IMR-90 (cell line): ENCODE results near the gene RBM11. TPM values are rescaled to one million over a fixed set of nuclear protein-coding genes. Genes with fewer than 3 reads are reported as not detected.

Source experiments
- ATAC-seq: fragments of 200-7000 bp; cut with Tn5 transposase; 2 replicates; pipeline ENCODE4 v1.9.1; 2020; ENCODE audit warnings: low read depth, mild to moderate bottlenecking, moderate library complexity
- BruUV-seq: library from RNA; stranded (reverse); fragments of 400-500 nt; replicated peaks from 2 replicates; lab custom pipeline; 2021; lab: Mats Ljungman, UMichigan
- CTCF ChIA-PET: fragments of 300-600 bp; formaldehyde crosslinking; extraction: SDS; loops from one replicate; lab custom pipeline; 2021; ENCODE audit warnings: antibody characterized with exemption; lab: Yijun Ruan, JAX
- POLR2A ChIA-PET: fragments of 300-600 bp; sonication (Branson Sonifier 250); formaldehyde crosslinking; loops from one replicate; lab custom pipeline; 2022; ENCODE audit warnings: antibody characterized with exemption; ENCODE audit not compliant: unreplicated experiment; lab: Charles Lee
- DNase-seq: peaks from one replicate; pipeline ENCODE4 v3.0.0; 2013
- H2AFZ ChIP-seq: replicated peaks from 2 replicates; pipeline ENCODE3; 2013; ENCODE audit warnings: low read length, mild to moderate bottlenecking; ENCODE audit not compliant: poor library complexity
- H2AK5ac ChIP-seq: 2 replicates; pipeline ENCODE4 v1.6.1; 2013; ENCODE audit warnings: low read depth, low read length, inconsistent platforms
- H2AK9ac ChIP-seq: replicated peaks from 2 replicates; pipeline ENCODE3; 2013; ENCODE audit warnings: mild to moderate bottlenecking, low read depth, low read length, moderate library complexity; ENCODE audit not compliant: poor library complexity
- H2BK120ac ChIP-seq: 2 replicates; pipeline ENCODE4 v1.6.1; 2013; ENCODE audit warnings: low read depth, low read length, inconsistent platforms
- H2BK15ac ChIP-seq: 3 replicates; pipeline ENCODE4 v1.6.1; 2013; ENCODE audit warnings: low read depth, low read length, inconsistent platforms
- H2BK20ac ChIP-seq: 2 replicates; pipeline ENCODE4 v1.6.1; 2013; ENCODE audit warnings: low read depth, mild to moderate bottlenecking, inconsistent platforms, low read length, moderate library complexity
- H2BK5ac ChIP-seq: 2 replicates; pipeline ENCODE4 v1.6.1; 2013; ENCODE audit warnings: mild to moderate bottlenecking, low read depth, low read length, inconsistent platforms; ENCODE audit not compliant: poor library complexity, severe bottlenecking
- H3K14ac ChIP-seq: replicated peaks from 2 replicates; pipeline ENCODE4 v1.6.1; 2013; ENCODE audit warnings: low read depth, low read length, inconsistent platforms
- H3K18ac ChIP-seq: 2 replicates; pipeline ENCODE4 v1.6.1; 2013; ENCODE audit warnings: low read depth, low read length, control low read depth
- H3K23ac ChIP-seq: 2 replicates; pipeline ENCODE4 v1.6.1; 2013; ENCODE audit warnings: low read depth, low read length, inconsistent platforms
- H3K27ac ChIP-seq: 2 replicates; pipeline ENCODE4 v1.5.1; 2013; ENCODE audit warnings: mild to moderate bottlenecking, control low read depth, low read length; ENCODE audit not compliant: insufficient read depth
- H3K27me3 ChIP-seq: 2 replicates; pipeline ENCODE4 v1.6.1; 2013; ENCODE audit warnings: low read length; ENCODE audit not compliant: control insufficient read depth, insufficient read depth
- H3K36me3 ChIP-seq: 2 replicates; pipeline ENCODE4 v1.6.1; 2013; ENCODE audit warnings: low read length, mixed read lengths; ENCODE audit not compliant: control insufficient read depth, insufficient read depth
- H3K4ac ChIP-seq: 2 replicates; pipeline ENCODE4 v1.6.1; 2013; ENCODE audit warnings: low read depth, low read length, inconsistent platforms
- H3K4me1 ChIP-seq: 2 replicates; pipeline ENCODE4 v1.6.1; 2013; ENCODE audit warnings: low read length, mixed read lengths; ENCODE audit not compliant: control insufficient read depth, insufficient read depth
- H3K4me2 ChIP-seq: 2 replicates; pipeline ENCODE4 v1.6.1; 2013; ENCODE audit warnings: low read depth, mild to moderate bottlenecking, control low read depth, low read length, moderate library complexity
- H3K4me3 ChIP-seq: 2 replicates; pipeline ENCODE4 v1.5.1; 2013; ENCODE audit warnings: low read depth, mild to moderate bottlenecking, control low read depth, low read length, moderate library complexity; ENCODE audit not compliant: insufficient read depth
- H3K56ac ChIP-seq: 2 replicates; pipeline ENCODE4 v1.6.1; 2013; ENCODE audit warnings: low read length, inconsistent platforms; ENCODE audit not compliant: insufficient read depth; ENCODE audit errors: extremely low read depth
- H3K79me1 ChIP-seq, 2 experiments: 2 replicates each; pipeline ENCODE4 v1.6.1; 2013; ENCODE audit warnings: low read length in 2 of 2, inconsistent platforms in 1 of 2, low read depth in 1 of 2
- H3K9ac ChIP-seq: 2 replicates; pipeline ENCODE4 v1.6.1; 2013; ENCODE audit warnings: low read depth, low read length, control low read depth
- H3K9me1 ChIP-seq: 2 replicates; pipeline ENCODE4 v1.6.1; 2013; ENCODE audit warnings: low read length, inconsistent platforms; ENCODE audit not compliant: insufficient read depth
- H3K9me3 ChIP-seq: 2 replicates; pipeline ENCODE4 v1.6.1; 2013; ENCODE audit warnings: low read length; ENCODE audit not compliant: control insufficient read depth, insufficient read depth
- H4K20me1 ChIP-seq: 2 replicates; pipeline ENCODE4 v1.6.1; 2013; ENCODE audit warnings: low read length, inconsistent platforms; ENCODE audit not compliant: insufficient read depth
- H4K5ac ChIP-seq: 2 replicates; pipeline ENCODE4 v1.6.1; 2013; ENCODE audit warnings: mild to moderate bottlenecking, low read depth, low read length, control low read depth
- H4K8ac ChIP-seq, 2 experiments: 2 replicates each; pipeline ENCODE4 v1.6.1; 2013; ENCODE audit warnings: low read depth in 2 of 2, low read length in 2 of 2, control low read depth in 1 of 2, inconsistent platforms in 1 of 2
- H4K91ac ChIP-seq: 2 replicates; pipeline ENCODE4 v1.6.1; 2013; ENCODE audit warnings: low read depth, low read length, inconsistent platforms; ENCODE audit not compliant: insufficient read depth
- BHLHE40 ChIP-seq: fragments of 150-350 bp; IDR thresholded peaks from 2 replicates; pipeline ENCODE4 v1.6.1; 2016; ENCODE audit warnings: mild to moderate bottlenecking, low read depth, low read length
- CEBPB ChIP-seq: IDR thresholded peaks from 2 replicates; pipeline ENCODE4 v1.6.1; 2012; ENCODE audit warnings: low read depth, low read length, improper control_type of control experiment
- CHD1 ChIP-seq: IDR thresholded peaks from 2 replicates; pipeline ENCODE4 v1.6.1; 2012; ENCODE audit warnings: low read depth, low read length, improper control_type of control experiment
- CTCF ChIP-seq: conservative IDR thresholded peaks from 2 replicates; pipeline ENCODE4 v1.5.1; 2012; ENCODE audit warnings: mild to moderate bottlenecking, low read depth, low read length, improper control_type of control experiment
- ELK1 ChIP-seq: fragments of 150-350 bp; IDR thresholded peaks from 2 replicates; pipeline ENCODE4 v1.6.1; 2016; ENCODE audit warnings: low read depth, mild to moderate bottlenecking, low read length, moderate library complexity, borderline replicate concordance
- FOS ChIP-seq: fragments of 150-350 bp; IDR thresholded peaks from 2 replicates; pipeline ENCODE4 v1.6.1; 2016; ENCODE audit warnings: low read depth, low read length
- MAFK ChIP-seq: IDR thresholded peaks from 2 replicates; pipeline ENCODE4 v1.6.1; 2012; ENCODE audit warnings: low read depth, low read length, improper control_type of control experiment
- MAZ ChIP-seq: IDR thresholded peaks from 2 replicates; pipeline ENCODE4 v1.6.1; 2012; ENCODE audit warnings: low read depth, mild to moderate bottlenecking, low read length, improper control_type of control experiment, moderate library complexity, borderline replicate concordance
- MXI1 ChIP-seq: IDR thresholded peaks from 2 replicates; pipeline ENCODE4 v1.6.1; 2012; ENCODE audit warnings: low read depth, mild to moderate bottlenecking, low read length, moderate library complexity, borderline replicate concordance
- POLR2A ChIP-seq: IDR thresholded peaks from 2 replicates; pipeline ENCODE4 v1.6.1; 2012; ENCODE audit warnings: mild to moderate bottlenecking, low read depth, low read length
- RCOR1 ChIP-seq: IDR thresholded peaks from 2 replicates; pipeline ENCODE4 v1.6.1; 2012; ENCODE audit warnings: mild to moderate bottlenecking, low read length, improper control_type of control experiment; ENCODE audit not compliant: insufficient replicate concordance
- RFX5 ChIP-seq: IDR thresholded peaks from 2 replicates; pipeline ENCODE4 v1.8.0; 2012; ENCODE audit warnings: low read depth, mild to moderate bottlenecking, low read length, moderate library complexity
- SMC3 ChIP-seq: fragments of 150-350 bp; IDR thresholded peaks from 2 replicates; pipeline ENCODE4 v1.6.1; 2016; ENCODE audit warnings: low read depth, mild to moderate bottlenecking, antibody characterized with exemption, low read length, moderate library complexity
- USF2 ChIP-seq: fragments of 150-350 bp; IDR thresholded peaks from 2 replicates; pipeline ENCODE4 v1.6.1; 2017; ENCODE audit warnings: mild to moderate bottlenecking, antibody characterized with exemption, low read length, low read depth
- WGBS, 2 experiments: methylation state at CpG; one replicate each; pipeline versions ENCODE4 v1.1.5 to v1.1.7; 2013; ENCODE audit warnings: missing lambda C conversion rate in 2 of 2; ENCODE audit not compliant: insufficient read length in 1 of 2; ENCODE audit errors: extremely low coverage in 2 of 2; 5-methylcytosine and 5-hydroxymethylcytosine counted together
- dilution Hi-C: fragments of 300-500 bp; cut with HindIII; formaldehyde crosslinking; loops from one replicate; pipeline ENCODE4 v1.14.3; 2018; ENCODE audit warnings: low sequenced_read_pairs; ENCODE audit not compliant: unreplicated experiment
- in situ Hi-C: fragments of 300-500 bp; cut with MboI; formaldehyde crosslinking; loops from 3 replicates; pipeline ENCODE4 v1.14.3; 2019; ENCODE audit warnings: low sequenced_read_pairs, inconsistent platforms, mixed read lengths
- intact Hi-C: fragments of 100-400 bp; cut with micrococcal nuclease; formaldehyde crosslinking; loops from 2 replicates; pipeline ENCODE4 v1.10.0; 2022
- polyA plus RNA-seq, 3 experiments: library from polyadenylated mRNA; depleted of rRNA; stranded (reverse); fragments of >200 nt; gene quantifications; 2 replicates each; pipeline ENCODE4 v1.2.3, GENCODE V29; 2012; ENCODE audit warnings: low replicate concordance in 1 of 3
- total RNA-seq: library from RNA; depleted of rRNA; stranded (reverse); fragments of >200 nt; gene quantifications from 2 replicates; pipeline ENCODE4 v1.2.3, GENCODE V29; 2012

RBM11 gene
- total and polyA plus RNA-seq, 2 of the 4 experiments (the other 2 are of a cell fraction) = 0.10 to 0.18 TPM

- dilution Hi-C loops (no loop called here), in situ Hi-C loops (no loop called here)
Observed at GRCh38 chr21:14262039-14262438, 46.1 kb downstream of the RBM11 start.

More at GRCh38 chr21:14262039-14262438, 46.1 kb downstream of the RBM11 start:
- H3K14ac ChIP-seq = no peak overlapping the region
- no peak overlapping the region for H3K18ac ChIP-seq
- H4K91ac ChIP-seq = no peak overlapping the region
- H2BK120ac ChIP-seq = no peak overlapping the region
- H3K27ac ChIP-seq = no peak overlapping the region
- intact Hi-C loops = no loop called here
- H2BK20ac ChIP-seq = no peak overlapping the region
- no peak overlapping the region for H2BK5ac ChIP-seq
- ATAC-seq (no peak), DNase-seq (no peak)
- H3K4me2 ChIP-seq = no peak overlapping the region
- H2AK5ac ChIP-seq = no peak overlapping the region
- H3K9ac ChIP-seq = no peak overlapping the region
- no peak overlapping the region for H3K23ac ChIP-seq
- no peak overlapping the region for H2AK9ac ChIP-seq
- no peak overlapping the region for H4K8ac ChIP-seq
- no peak for TF ChIP-seq SMC3
- TF ChIP-seq RFX5 = no peak
- no peak for TF ChIP-seq FOS
- no peak for TF ChIP-seq USF2
- TF ChIP-seq BHLHE40 = no peak
- TF ChIP-seq CHD1 = no peak
- TF ChIP-seq MXI1 = no peak
- no peak for TF ChIP-seq ELK1
- no peak for TF ChIP-seq MAZ
- TF ChIP-seq CTCF = no peak
- no peak for TF ChIP-seq CEBPB
- no peak for TF ChIP-seq RCOR1
- no peak for TF ChIP-seq POLR2A
- no peak for TF ChIP-seq MAFK
- no peaks in the 10 kb centered on the region for H3K36me3 ChIP-seq
- H2BK15ac ChIP-seq = no peak overlapping the region
- no peak overlapping the region for H3K4me3 ChIP-seq
- POLR2A ChIA-PET = interaction anchor here (0.7 kb wide), 1 partner anchor 17 kb away, joined by 4 read pairs; no protein-coding TSS in a partner anchor
- BruUV-seq = no TSS peak
- WGBS, 2 experiments = no CpG with 5 or more reads among the region's 1 CpG
- H4K5ac ChIP-seq = no peak overlapping the region
- no peaks in the 10 kb centered on the region for H3K9me3 ChIP-seq
- CTCF ChIA-PET = no interaction called here
- H3K4me1 ChIP-seq = no peaks in the 10 kb centered on the region
- no peaks in the 10 kb centered on the region for H3K79me1 ChIP-seq
- H3K4ac ChIP-seq = no peak overlapping the region
- no peak overlapping the region for H2AFZ ChIP-seq
- H3K27me3 ChIP-seq = no peaks in the 10 kb centered on the region
- no peaks in the 10 kb centered on the region for H4K20me1 ChIP-seq
- H3K9me1 ChIP-seq = no peaks in the 10 kb centered on the region
- H3K56ac ChIP-seq = no peak overlapping the region
